Stomach (tissue), 4 donors: ENCODE results near the gene VAT1.

Experiments used
- CTCF ChIP-seq, 7 experiments: fragments of 450-650 bp in 4 of 7; fragments of 200-600 bp in 3 of 7; sonication (generic) in 3 of 7; IDR thresholded peaks; one replicate each; pipeline ENCODE4 v1.5.1; 2016 to 2019; ENCODE audit warnings: antibody characterized with exemption in 7 of 7, control low read depth in 2 of 7, mild to moderate bottlenecking in 1 of 7
- EP300 ChIP-seq: sonication (generic); formaldehyde crosslinking; IDR thresholded peaks from one replicate; pipeline ENCODE4 v1.6.1; 2017; ENCODE audit warnings: antibody characterized with exemption
- POLR2A ChIP-seq, 4 donors: fragments of 450-650 bp; IDR thresholded peaks; one replicate each; pipeline ENCODE4 v1.6.1; 2016; ENCODE audit warnings: antibody characterized with exemption in 4 of 4, control low read depth in 2 of 4, mild to moderate bottlenecking in 1 of 4, moderate library complexity in 1 of 4

GRCh38 chr17:42989141-42989540, 33.0 kb downstream of the VAT1 start:
- no peak for TF ChIP-seq EP300
- no peak for TF ChIP-seq POLR2A (IDR thresholded peaks at IDR 0.05)
- no peak for TF ChIP-seq CTCF (IDR thresholded peaks at IDR 0.05)
